ENCODE data around the gene KLHL24.

KLHL24 gene

GRCh38 chr3:183662099-183662498 is 26.7 kb downstream of the KLHL24 start:
- Histone ChIP-seq H3F3A (ENCODE audit: control insufficient read depth, insufficient read depth) (no peaks in the 10 kb centered on the region), H3K4me1 (ENCODE audit: control insufficient read depth, low read length) (no peaks in the 10 kb centered on the region), H3K4me2 (ENCODE audit: low read length) (no peak overlapping the region), H3K9me3 (ENCODE audit: control insufficient read depth, insufficient read depth, low read length) (no peaks in the 10 kb centered on the region), H3K9me2 (replicated peaks; ENCODE audit: control insufficient read depth, low read length) (no peaks in the 10 kb centered on the region), H3K27me3 (ENCODE audit: control insufficient read depth, low read length) (no peaks in the 10 kb centered on the region), H3K27ac (ENCODE audit: low read depth, low read length) (no peak overlapping the region), H4K20me1 (ENCODE audit: control insufficient read depth, insufficient read depth, low read depth, low read length) (no peaks in the 10 kb centered on the region), H3K4me3 (ENCODE audit: low read length) (no peak overlapping the region), H3K79me2 (ENCODE audit: control insufficient read depth, low read length) (peaks cover 9% of the 10 kb centered on the region; the same call in 1 of the 2 replicates), H3K36me3 (ENCODE audit: control insufficient read depth, low read length) (peaks cover 36% of the 10 kb centered on the region)
- TF ChIP-seq, protein P1, sequence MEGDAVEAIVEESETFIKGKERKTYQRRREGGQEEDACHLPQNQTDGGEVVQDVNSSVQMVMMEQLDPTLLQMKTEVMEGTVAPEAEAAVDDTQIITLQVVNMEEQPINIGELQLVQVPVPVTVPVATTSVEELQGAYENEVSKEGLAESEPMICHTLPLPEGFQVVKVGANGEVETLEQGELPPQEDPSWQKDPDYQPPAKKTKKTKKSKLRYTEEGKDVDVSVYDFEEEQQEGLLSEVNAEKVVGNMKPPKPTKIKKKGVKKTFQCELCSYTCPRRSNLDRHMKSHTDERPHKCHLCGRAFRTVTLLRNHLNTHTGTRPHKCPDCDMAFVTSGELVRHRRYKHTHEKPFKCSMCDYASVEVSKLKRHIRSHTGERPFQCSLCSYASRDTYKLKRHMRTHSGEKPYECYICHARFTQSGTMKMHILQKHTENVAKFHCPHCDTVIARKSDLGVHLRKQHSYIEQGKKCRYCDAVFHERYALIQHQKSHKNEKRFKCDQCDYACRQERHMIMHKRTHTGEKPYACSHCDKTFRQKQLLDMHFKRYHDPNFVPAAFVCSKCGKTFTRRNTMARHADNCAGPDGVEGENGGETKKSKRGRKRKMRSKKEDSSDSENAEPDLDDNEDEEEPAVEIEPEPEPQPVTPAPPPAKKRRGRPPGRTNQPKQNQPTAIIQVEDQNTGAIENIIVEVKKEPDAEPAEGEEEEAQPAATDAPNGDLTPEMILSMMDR (IDR thresholded peaks at IDR 0.05; ENCODE audit: low read depth, low read length, poor library complexity, severe bottlenecking): no peak
- TF ChIP-seq EZH2phosphoT487 (IDR thresholded peaks at IDR 0.05; ENCODE audit: borderline replicate concordance, low read length): no peak

DNA sequence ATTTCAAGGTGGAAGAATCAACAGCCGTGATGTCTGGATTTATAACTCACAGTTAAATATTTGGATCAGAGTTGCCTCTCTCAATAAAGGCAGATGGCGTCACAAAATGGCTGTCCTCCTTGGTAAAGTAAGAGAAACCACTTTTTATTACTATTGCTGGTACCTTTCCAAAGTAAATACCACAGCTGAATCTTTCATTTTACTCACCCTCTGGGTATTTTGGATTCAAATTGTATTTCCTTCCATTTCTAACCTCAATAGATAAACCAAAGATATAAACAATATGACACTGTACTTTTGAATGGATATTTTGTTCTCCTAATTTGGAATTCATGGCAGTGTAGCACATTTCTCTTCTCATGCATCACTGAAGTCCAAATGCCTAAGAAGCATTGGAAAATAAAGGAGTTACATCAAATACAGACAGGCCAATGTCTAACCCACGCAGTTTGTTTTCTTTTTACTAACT is 29.5 kb downstream of the KLHL24 start:
- Histone ChIP-seq H3K27ac (ENCODE audit: low read depth, low read length) (no peak overlapping the region), H3K9me2 (replicated peaks; ENCODE audit: control insufficient read depth, low read length) (no peaks in the 10 kb centered on the region), H3K4me3 (ENCODE audit: low read length) (no peak overlapping the region), H4K20me1 (ENCODE audit: control insufficient read depth, insufficient read depth, low read depth, low read length) (no peaks in the 10 kb centered on the region), H3K79me2 (ENCODE audit: control insufficient read depth, low read length) (0 out of 2 replicates have a peak, but pooled peaks cover 2% of the 10 kb centered on the region), H3K4me2 (ENCODE audit: low read length) (no peak overlapping the region), H3F3A (ENCODE audit: control insufficient read depth, insufficient read depth) (no peaks in the 10 kb centered on the region), H3K4me1 (ENCODE audit: control insufficient read depth, low read length) (no peaks in the 10 kb centered on the region), H3K27me3 (ENCODE audit: control insufficient read depth, low read length) (no peaks in the 10 kb centered on the region), H3K9me3 (ENCODE audit: control insufficient read depth, insufficient read depth, low read length) (no peaks in the 10 kb centered on the region), H3K36me3 (ENCODE audit: control insufficient read depth, low read length) (peaks cover 27% of the 10 kb centered on the region)
- TF ChIP-seq, protein P1 (IDR thresholded peaks at IDR 0.05; ENCODE audit: low read depth, low read length, poor library complexity, severe bottlenecking): no peak
- no peak for TF ChIP-seq EZH2phosphoT487 (IDR thresholded peaks at IDR 0.05; ENCODE audit: borderline replicate concordance, low read length)

- TF ChIP-seq, protein P1 (IDR thresholded peaks at IDR 0.05; ENCODE audit: low read depth, low read length, poor library complexity, severe bottlenecking): no peak
- TF ChIP-seq EZH2phosphoT487 (IDR thresholded peaks at IDR 0.05; ENCODE audit: borderline replicate concordance, low read length): no peak
- H4K20me1 ChIP-seq (ENCODE audit: control insufficient read depth, insufficient read depth, low read depth, low read length): no peaks in the 10 kb centered on the region
- H3K27me3 ChIP-seq (ENCODE audit: control insufficient read depth, low read length): no peaks in the 10 kb centered on the region
- H3F3A ChIP-seq (ENCODE audit: control insufficient read depth, insufficient read depth): 0 out of 2 replicates have a peak, but pooled peaks cover 7% of the 10 kb centered on the region
- H3K4me3 ChIP-seq (ENCODE audit: low read length): no peak overlapping the region
- no peaks in the 10 kb centered on the region for H3K9me3 ChIP-seq (ENCODE audit: control insufficient read depth, insufficient read depth, low read length)
- no peaks in the 10 kb centered on the region for H3K4me1 ChIP-seq (ENCODE audit: control insufficient read depth, low read length)
- no peaks in the 10 kb centered on the region for H3K9me2 ChIP-seq (replicated peaks; ENCODE audit: control insufficient read depth, low read length)
- no peak overlapping the region for H3K27ac ChIP-seq (ENCODE audit: low read depth, low read length)
- no peaks in the 10 kb centered on the region for H3K79me2 ChIP-seq (ENCODE audit: control insufficient read depth, low read length)
- no peak overlapping the region for H3K4me2 ChIP-seq (ENCODE audit: low read length)
- no peaks in the 10 kb centered on the region for H3K36me3 ChIP-seq (ENCODE audit: control insufficient read depth, low read length)
Measured at GRCh38 chr3:183680061-183680460, 44.6 kb downstream of the KLHL24 start.

Measured in DOHH2 (cell line).